ACHN (cell line): Measurements from ENCODE around the gene HECTD4.
"Not testable (repeated sequence)": the region's sequence is repeated elsewhere in the genome, so short reads cannot be mapped to it uniquely, and the experiment has no call there.

Source experiments
- DNase-seq: peaks from one replicate; pipeline ENCODE4 v3.0.0-alpha.2; 2015
- in situ Hi-C: cut with HindIII; loops from 2 replicates; pipeline ENCODE4 v1.10.0; 2017; ENCODE audit warnings: low sequenced_read_pairs, low pct_ligation_motif_present, low pct_unique_long_range_greater_than_20kb

HECTD4 gene

GRCh38 chr12:112409064-112409905 lies 27.1 kb upstream of the HECTD4 start, which contains the start of gene RPL6:
Gene RPL6, minus strand, starts transcription at chr12:112409605. Its CDS starts 949 bp downstream, at chr12:112408656.
- in situ Hi-C loops: no loop called here
- DNase-seq: peak; percentile 98

GRCh38 chr12:112408621-112409020 lies 26.4 kb upstream of the HECTD4 start:
- in situ Hi-C loops: no loop called here
- peak; percentile 9 for DNase-seq

- in situ Hi-C loops, DNase-seq: not testable (repeated sequence)
These were observed 25.5 kb upstream of the HECTD4 start for GRCh38 chr12:112407683-112408082.

DNA sequence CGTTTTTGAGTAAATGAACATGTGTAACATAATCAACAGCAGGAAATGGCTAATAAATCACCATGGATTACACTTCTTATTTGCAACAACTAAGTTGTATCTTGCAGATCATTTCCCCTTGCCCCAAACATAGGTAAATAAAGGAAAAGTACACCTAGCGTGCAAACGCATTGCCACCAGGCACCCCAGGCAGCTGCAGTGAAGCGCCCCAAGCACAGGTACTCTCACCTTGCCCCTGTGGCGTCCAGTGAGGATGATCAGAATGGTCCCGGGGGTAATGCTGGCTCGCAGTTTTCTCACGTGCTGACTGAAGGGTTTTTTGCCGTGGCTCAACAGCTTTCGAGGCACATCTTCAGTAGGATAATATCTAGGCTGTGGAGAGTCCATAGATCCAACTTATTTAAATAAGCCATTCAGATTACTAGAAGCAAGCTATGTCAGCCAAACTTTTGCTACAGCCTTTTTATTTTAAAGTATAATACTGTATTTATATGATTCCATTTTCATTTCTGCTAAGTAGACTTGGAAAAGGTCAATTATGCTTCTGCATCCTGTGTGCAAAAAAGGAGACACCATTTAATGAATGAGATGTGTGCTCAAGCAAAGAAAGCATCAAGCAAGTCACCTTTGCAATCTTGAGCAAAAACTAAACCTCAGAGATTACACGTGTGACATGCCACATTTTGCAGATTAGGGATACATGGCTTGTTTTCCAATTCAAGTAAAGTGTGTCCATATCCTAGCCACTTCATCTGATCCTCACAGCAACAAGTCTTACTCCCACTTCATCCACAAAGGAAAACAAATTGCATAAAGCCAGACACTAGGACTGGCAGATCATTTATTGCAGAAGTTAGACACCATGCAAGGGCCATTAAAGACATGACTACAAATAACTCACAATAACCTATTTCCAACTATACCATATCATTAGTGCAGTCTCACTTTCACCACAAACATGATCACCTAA lies 24.6 kb upstream of the HECTD4 start:
- DNase-seq: no peak
- in situ Hi-C loops: no loop called here

DNA sequence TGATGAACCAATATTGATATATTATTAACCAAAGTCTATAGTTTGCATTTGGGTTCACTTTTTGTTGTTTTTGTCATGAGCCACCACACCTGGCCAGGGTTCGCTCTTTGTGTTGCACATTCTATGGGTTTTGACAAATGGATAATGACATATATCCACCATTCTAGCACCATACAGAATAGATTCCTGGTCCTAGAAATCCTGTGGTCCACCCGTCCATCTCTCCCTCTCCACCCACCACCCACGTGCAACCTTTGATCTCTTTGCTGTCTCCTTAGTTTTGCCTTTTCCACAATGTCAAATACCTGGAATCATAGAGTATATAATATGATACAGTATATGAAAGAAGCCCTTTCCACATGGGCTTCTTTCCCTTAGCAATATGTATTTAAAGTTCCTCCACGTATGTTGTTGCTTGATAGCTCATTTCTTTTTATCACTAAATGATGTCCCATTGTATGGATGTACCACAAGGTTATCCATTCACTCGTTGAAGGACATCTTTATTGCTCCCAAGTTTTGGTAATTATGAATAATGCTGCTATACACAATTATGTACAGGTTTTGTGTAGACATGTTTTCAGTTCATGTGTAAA lies 19.8 kb upstream of the HECTD4 start:
- in situ Hi-C loops: no loop called here
- no peak for DNase-seq

GRCh38 chr12:112401054-112401453 lies 18.8 kb upstream of the HECTD4 start:
- no peak for DNase-seq
- in situ Hi-C loops: no loop called here

DNA sequence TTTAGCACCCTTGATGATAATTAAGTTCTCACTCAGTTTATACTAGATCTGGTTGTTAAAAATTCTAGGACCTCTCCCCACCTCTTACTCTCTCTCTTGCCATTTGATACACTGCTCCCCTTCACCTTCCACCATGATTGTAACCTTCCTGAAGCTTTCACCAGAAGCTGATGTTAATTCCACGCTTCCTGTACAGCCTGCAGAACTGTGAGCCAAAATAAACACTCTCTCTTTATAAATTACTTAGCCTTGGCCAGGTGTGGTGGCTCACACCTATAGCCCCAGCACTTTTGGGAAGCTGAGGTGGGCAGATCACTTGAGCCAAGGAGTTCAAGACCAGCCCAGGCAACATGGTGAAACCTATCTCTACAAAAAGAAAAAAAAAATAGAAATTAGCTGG lies 11.1 kb upstream of the HECTD4 start:
- in situ Hi-C loops: loop anchor here (25.0 kb wide), 1 partner anchor 181 kb away; no protein-coding TSS in a partner anchor
- no peak for DNase-seq

DNA sequence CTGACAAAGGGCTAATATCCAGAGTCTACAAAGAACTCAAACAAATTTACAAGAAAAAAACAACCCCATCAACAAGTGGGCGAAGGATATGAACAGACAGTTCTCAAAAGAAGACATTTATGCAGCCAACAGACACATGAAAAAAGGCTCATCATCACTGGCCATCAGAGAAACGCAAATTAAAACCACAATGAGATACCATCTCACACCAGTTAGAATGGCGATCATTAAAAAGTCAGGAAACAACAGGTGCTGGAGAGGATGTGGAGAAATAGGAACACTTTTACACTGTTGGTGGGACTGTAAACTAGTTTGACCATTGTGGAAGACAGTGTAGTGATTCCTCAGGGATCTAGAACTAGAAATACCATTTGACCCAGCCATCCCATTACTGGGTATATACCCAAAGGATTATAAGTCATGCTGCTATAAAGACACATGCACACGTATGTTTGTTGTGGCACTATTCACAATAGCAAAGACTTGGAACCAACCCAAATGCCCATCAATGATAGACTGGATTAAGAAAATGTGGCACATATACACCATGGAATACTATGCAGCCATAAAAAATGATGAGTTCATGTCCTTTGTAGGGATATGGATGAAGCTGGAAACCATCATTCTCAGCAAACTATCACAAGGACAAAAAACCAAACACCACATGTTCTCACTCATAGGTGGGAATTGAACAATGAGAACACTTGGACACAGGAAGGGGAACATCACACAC lies 7.9 kb upstream of the HECTD4 start:
- in situ Hi-C loops: loop anchor here (25.0 kb wide), 1 partner anchor 178 kb away; no protein-coding TSS in a partner anchor
- DNase-seq: not testable (repeated sequence)

DNA sequence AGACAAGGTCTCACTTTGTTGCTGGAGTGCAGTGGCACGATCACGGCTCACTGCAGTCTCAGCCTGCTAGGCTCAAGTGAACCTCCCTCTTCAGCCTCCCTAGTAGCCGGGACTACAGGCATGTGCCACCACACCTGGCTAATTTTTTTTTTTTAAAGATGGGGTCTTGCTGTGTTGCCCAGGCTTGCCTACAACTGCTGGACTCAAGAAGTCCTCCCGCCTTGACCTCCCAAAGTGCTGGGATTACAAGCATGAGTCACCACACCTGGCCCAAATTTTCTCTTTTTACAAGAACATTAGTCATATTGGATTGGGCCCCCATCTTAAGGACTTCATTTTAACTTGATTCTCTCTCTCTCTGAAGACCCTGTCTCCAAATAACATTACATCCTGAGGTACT lies 7.0 kb upstream of the HECTD4 start:
- DNase-seq: no peak

DNA sequence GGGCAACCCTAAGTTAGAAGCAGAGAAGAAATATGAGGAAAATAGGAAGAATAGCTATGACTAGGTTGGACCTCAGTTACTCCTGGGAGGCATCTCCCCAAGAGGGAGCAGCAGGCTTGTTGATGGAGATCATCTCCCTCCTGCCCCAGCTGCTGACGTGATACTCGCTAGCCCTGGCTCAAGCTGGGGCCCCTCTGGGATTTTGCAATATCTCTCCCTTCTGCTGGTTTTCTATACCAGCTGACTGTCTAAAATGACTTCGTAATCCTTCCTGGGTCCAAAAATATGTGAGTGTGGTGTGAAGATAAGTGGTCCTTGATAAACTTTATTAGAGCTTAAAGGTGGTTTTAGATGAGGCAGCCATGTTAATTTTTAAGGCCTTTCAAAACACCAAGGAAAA lies 4.5 kb upstream of the HECTD4 start:
- no peak for DNase-seq
- in situ Hi-C loops: loop anchor here (25.0 kb wide), 1 partner anchor 174 kb away; no protein-coding TSS in a partner anchor

More for the DNA sequence above, 7.0 kb upstream of the HECTD4 start:
- in situ Hi-C loops: loop anchor here (25.0 kb wide), 1 partner anchor 177 kb away; no protein-coding TSS in a partner anchor

DNA sequence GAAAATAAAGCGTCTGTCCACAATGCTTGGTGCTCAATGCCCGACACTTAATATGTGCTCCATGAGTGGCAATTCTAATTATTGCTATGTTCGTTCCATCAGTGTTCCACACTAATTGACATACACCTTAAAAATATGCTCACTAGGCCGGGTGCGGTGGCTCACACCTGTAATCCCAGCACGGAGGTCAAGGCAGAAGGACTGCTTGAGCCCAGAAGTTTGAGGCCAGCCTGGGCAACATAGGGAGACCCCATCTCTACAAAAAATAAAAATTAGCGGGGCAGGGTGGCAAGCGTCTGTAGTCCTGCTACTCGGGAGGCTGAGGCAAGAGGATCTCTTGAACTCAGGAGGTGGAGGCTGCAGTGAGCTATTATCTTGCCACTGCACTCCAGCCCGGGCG lies 635 bp upstream of the HECTD4 start:
- no peak for DNase-seq
- in situ Hi-C loops: loop anchor here (25.0 kb wide), 1 partner anchor 171 kb away; no protein-coding TSS in a partner anchor

GRCh38 chr12:112381406-112381882 lies 787 bp downstream of the HECTD4 start:
- in situ Hi-C loops: loop anchor here (25.0 kb wide), 1 partner anchor 169 kb away; no protein-coding TSS in a partner anchor

DNA sequence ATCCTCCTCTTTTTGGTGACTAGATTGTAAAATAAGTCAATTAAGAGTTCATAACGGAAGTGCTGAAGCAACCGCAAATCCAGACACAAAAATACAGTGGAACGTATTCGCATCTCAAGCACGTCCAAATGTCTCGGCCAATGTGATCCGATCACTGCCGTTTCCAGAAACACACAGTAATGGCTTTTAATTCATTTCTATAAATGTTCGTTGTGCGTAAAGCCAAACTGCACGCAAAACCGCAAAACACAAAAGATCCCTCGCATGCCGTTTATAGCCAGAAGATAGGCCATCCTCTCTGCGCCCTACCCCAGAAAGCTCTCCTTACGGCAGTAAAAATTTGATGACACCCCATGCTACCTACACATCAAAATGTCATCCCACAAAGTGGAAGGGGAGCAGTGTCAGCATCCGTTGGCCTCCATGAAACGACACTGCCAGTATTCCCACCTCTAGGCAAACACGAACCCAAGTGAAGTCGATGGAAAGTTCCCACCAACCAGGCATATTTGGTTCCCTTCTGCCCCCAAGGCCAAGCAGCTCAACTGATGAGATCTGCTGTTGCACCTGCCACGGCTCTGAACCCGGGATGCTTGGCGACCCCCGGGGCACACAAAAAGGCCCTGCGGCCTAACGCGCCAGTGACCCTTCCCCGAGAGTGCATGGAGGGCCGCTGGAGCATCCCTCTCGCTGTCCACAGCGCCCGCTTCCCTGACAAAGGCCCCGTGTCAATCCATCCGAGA lies 1.4 kb downstream of the HECTD4 start:
- in situ Hi-C loops: loop anchor here (25.0 kb wide), 1 partner anchor 169 kb away; no protein-coding TSS in a partner anchor

More at GRCh38 chr12:112381406-112381882, 787 bp downstream of the HECTD4 start:
- peak; percentile 56 for DNase-seq

GRCh38 chr12:112375105-112375504 lies 7.1 kb downstream of the HECTD4 start:
- in situ Hi-C loops: loop anchor here (25.0 kb wide), 1 partner anchor 163 kb away; no protein-coding TSS in a partner anchor
- no peak for DNase-seq

More for the DNA sequence above, 1.4 kb downstream of the HECTD4 start:
- no peak for DNase-seq

DNA sequence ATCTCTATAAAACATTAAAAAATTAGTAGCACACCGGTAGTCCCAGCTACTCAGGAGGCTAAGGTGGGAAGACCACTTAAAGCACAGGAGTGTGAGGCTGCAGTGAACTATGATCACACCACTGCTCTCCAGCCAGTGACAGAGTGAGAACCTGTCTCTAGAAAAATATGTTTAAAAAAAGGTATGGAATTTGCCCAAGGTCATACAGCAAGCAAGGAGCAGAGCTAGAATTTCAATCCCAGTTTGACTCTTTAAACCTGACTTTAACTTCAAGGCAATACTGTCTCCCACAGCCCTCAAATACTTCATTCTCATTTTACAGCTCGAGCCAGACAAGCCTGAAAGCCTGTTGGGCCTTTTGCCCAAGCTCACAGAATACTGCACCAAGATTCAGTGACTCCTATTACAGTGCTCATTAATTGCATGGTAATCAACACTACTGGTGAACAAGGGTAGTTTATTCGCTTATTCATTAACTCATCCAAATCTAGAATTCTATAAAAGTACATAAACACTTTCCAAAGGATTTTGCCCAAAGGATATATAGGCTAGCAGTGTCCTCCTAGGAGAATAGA lies 8.0 kb downstream of the HECTD4 start:
- no peak for DNase-seq
- in situ Hi-C loops: no loop called here

- in situ Hi-C loops: no loop called here
These were observed 11.2 kb downstream of the HECTD4 start for GRCh38 chr12:112370868-112371510.

More at GRCh38 chr12:112370868-112371510, 11.2 kb downstream of the HECTD4 start:
- DNase-seq: no peak
